Adrenal gland (tissue), 12 donors: ENCODE measurements around the gene PDE9A. TPM values are rescaled to one million over a fixed set of nuclear protein-coding genes. Genes with fewer than 3 reads are reported as not detected.

Experiments
- DNase-seq, 7 donors: peaks; one replicate each; pipeline ENCODE4 v3.0.0-alpha.2; 2019 to 2020
- H3K27ac ChIP-seq, 5 donors: fragments of 200-600 bp; sonication (generic) in 4 of 5; 1 replicate in 3 of 5; 2 replicates in 2 of 5; pipeline versions ENCODE4 v1.5.1 to v1.8.0; 2016 to 2020; ENCODE audit warnings: mild to moderate bottlenecking in 1 of 5
- H3K27me3 ChIP-seq: fragments of 200-600 bp; 2 replicates; pipeline ENCODE4 v1.8.0; 2021
- H3K36me3 ChIP-seq, 2 donors: fragments of 200-600 bp; replicated peaks in 1 of 2; 1 replicate in 1 of 2; 2 replicates in 1 of 2; pipeline versions ENCODE4 v1.5.1 to v1.8.0; 2018 to 2022
- H3K4me1 ChIP-seq, 2 donors: fragments of 200-600 bp; replicated peaks in 1 of 2; 1 replicate in 1 of 2; 2 replicates in 1 of 2; pipeline versions ENCODE4 v1.5.1 to v1.8.0; 2018 to 2021
- H3K4me3 ChIP-seq, 4 donors: fragments of 200-600 bp; sonication (generic) in 3 of 4; one replicate each; pipeline ENCODE4 v1.5.1; 2016 to 2018
- H3K9me3 ChIP-seq, 3 donors: fragments of 200-600 bp; sonication (generic) in 1 of 3; replicated peaks in 1 of 3; 1 replicate in 2 of 3; 2 replicates in 1 of 3; pipeline versions ENCODE4 v1.5.1 to v1.8.0; 2016 to 2021
- POLR2A ChIP-seq, 2 donors: fragments of 450-650 bp; IDR thresholded peaks; one replicate each; pipeline ENCODE4 v1.6.1; 2017; ENCODE audit warnings: antibody characterized with exemption in 2 of 2, mild to moderate bottlenecking in 2 of 2, moderate library complexity in 1 of 2
- WGBS, 4 donors: extraction: QIAGEN DNeasy Blood & Tissue Kit in 2 of 4; methylation state at CpG; one replicate each; pipeline versions ENCODE4 v1.1.5 to v1.1.7; 2013 to 2017; 5-methylcytosine and 5-hydroxymethylcytosine counted together
- intact Hi-C, 2 donors: fragments of 100-400 bp; cut with DNase I; formaldehyde crosslinking; loops; one replicate each; pipeline versions ENCODE4 v1.14.1 to v1.15.0; 2022 to 2023
- polyA plus RNA-seq, 3 donors: library from polyadenylated mRNA; stranded (reverse); fragments of 200-250 nt in 2 of 3; fragments of 350-450 nt in 1 of 3; fragmentation: Illumina TruSeq in 1 of 3; extraction: RNeasy Lipid Tissue Mini Kit (QIAGEN cat#74804) in 1 of 3; gene quantifications; one replicate each; pipeline ENCODE4 v1.2.3, GENCODE V29; 2013 to 2014
- total RNA-seq, 9 donors: library from RNA; depleted of rRNA in 4 of 9; stranded (reverse); fragments of >200 nt in 4 of 9; fragments of 120-200 nt in 1 of 9; fragmentation: NEBNext Ultra II Directional in 1 of 9; extraction: Animal tissue kit (Norgen Biotek cat#: 25700) in 1 of 9; gene quantifications; one replicate each; pipeline versions ENCODE4 v1.1.0 to v1.2.4, GENCODE V29; 2013 to 2023
- TF ChIP-seq, protein P1 (sequence below), 6 experiments: fragments of 450-650 bp in 4 of 6; fragments of 200-600 bp in 2 of 6; sonication (generic) in 1 of 6; IDR thresholded peaks; 1 replicate in 5 of 6; 2 replicates in 1 of 6; pipeline versions ENCODE4 v1.5.1 to v1.8.0; 2016 to 2021; ENCODE audit warnings: antibody characterized with exemption in 6 of 6, mild to moderate bottlenecking in 2 of 6, moderate library complexity in 1 of 6
- donor health status: healthy with polysubstance abuse.
- donor health status: Bipolar disorder and iron deficiency.
- donor health status: DM: yes; HTN: yes; CAD: no.
- donor health status: DM: no; HTN: no; CAD: no.
- donor health status: DM: no; HTN: no; CAD: no.
- donor health status: DM: yes; HTN: yes; CAD: no.

Gene PDE9A
- total and polyA plus RNA-seq, 12 donors = 4.6 to 58.1 (median 19.5) TPM

DNA sequence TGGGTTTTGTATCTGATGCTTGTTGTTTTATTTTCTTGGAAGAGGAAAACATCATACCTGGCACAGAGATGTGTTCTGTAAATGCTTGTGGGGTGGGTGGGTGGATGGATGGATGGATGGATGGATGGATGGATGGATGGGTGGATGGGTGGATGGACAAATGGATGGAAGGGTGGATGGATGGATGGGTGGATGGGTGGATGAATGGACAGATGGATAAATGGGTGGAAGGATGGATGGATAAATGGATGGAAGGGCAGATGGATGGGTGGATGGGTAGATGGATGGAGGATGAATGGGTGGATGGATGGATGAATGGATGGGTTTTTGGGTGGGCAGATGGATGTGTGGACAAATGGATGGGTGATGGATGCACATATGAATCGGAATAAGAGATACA, 111.5 kb downstream of the PDE9A start:
- no peak for TF ChIP-seq POLR2A (IDR thresholded peaks at IDR 0.05)
- TF ChIP-seq, protein P1, sequence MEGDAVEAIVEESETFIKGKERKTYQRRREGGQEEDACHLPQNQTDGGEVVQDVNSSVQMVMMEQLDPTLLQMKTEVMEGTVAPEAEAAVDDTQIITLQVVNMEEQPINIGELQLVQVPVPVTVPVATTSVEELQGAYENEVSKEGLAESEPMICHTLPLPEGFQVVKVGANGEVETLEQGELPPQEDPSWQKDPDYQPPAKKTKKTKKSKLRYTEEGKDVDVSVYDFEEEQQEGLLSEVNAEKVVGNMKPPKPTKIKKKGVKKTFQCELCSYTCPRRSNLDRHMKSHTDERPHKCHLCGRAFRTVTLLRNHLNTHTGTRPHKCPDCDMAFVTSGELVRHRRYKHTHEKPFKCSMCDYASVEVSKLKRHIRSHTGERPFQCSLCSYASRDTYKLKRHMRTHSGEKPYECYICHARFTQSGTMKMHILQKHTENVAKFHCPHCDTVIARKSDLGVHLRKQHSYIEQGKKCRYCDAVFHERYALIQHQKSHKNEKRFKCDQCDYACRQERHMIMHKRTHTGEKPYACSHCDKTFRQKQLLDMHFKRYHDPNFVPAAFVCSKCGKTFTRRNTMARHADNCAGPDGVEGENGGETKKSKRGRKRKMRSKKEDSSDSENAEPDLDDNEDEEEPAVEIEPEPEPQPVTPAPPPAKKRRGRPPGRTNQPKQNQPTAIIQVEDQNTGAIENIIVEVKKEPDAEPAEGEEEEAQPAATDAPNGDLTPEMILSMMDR (IDR thresholded peaks at IDR 0.05) = no peak
- Histone ChIP-seq H3K27ac (no peak overlapping the region), H3K9me3 (no peaks in the 10 kb centered on the region), H3K4me1 (no peaks in the 10 kb centered on the region), H3K36me3 (peaks cover 0 to 14% of the 10 kb centered on the region in 2 donors), H3K27me3 (no peaks in the 10 kb centered on the region), H3K4me3 (no peak overlapping the region)
- 90 to 96% (median 93%) methylated on average over 1 of the region's 1 CpG for WGBS, 4 donors
- intact Hi-C loops = no loop called here
- DNase-seq = no peak

DNA sequence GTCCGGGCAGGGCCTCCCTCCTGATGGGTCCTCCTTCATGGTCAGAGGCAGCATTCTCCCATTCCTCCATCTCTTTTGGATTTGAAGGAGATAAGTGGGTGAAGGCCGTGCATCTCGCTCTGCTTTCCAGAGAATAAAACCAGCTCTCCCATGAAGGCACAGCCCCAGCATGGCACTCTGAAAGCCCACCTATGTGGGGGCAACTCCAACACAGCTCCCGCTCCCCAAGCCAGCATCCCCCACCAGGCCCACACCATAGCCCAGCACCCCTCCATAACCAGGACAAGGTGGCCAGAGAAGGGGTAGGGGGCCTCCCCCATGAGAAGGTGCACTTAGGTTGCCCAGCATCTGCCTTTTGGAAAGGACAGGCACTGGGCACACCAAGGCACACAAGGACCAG, 112.2 kb downstream of the PDE9A start:
- no peak overlapping the region for H3K27ac ChIP-seq
- H3K36me3 ChIP-seq = peaks cover 0 to 19% of the 10 kb centered on the region in 2 donors
- no peak for TF ChIP-seq POLR2A (IDR thresholded peaks at IDR 0.05)
- TF ChIP-seq, protein P1 (IDR thresholded peaks at IDR 0.05) = no peak
- 89 to 97% (median 93%) methylated on average over 3 to 4 of the region's 4 CpGs for WGBS, 4 donors
- no peaks in the 10 kb centered on the region for H3K9me3 ChIP-seq
- intact Hi-C loops = no loop called here
- H3K4me3 ChIP-seq = no peak overlapping the region
- DNase-seq = no peak
- no peaks in the 10 kb centered on the region for H3K27me3 ChIP-seq
- H3K4me1 ChIP-seq = no peaks in the 10 kb centered on the region

DNA sequence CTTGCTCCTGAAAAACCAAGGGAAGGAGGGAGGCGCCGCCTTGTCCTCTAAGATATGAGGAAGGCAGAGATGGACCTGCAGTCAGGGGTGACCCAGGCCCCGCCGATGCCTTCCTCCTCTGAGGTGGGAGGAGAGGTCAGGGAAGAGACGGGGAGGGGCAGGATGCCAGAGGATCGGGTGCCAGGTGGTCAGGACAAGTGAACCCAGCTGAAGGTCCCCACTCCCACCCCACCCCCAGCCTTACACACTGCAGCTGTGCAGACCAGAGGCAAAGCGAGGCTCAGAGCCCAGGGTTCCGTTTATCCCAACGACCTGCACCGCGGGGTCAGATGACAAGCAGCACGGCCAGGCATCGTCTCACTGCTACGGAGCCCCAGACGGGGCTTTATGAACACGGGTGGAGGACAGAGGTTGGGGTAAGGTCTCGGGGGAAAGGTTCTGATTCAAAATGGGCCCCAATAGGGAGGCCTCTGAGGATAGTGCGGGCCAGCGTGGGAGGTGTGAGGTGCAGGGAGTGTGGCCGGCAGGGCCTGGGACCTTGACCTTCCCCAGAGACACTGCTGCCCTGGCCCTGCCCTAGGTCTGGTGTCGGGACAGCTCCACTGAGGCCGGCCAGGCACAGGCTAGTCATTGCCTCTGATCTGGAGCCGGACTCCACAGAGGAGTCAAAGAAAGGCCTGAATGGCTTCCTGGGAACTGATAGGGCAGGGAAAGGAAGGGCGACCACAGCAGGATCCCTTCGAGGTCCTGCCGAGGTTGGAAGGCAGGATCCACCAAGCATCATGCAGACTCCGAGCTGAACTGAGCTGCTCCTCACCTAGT, 113.5 kb downstream of the PDE9A start:
- no peak overlapping the region for H3K27ac ChIP-seq
- H3K4me3 ChIP-seq = no peak overlapping the region
- WGBS, 4 donors = 89 to 91% (median 89%) methylated on average over 18 to 27 of the region's 27 CpGs
- H3K27me3 ChIP-seq = no peaks in the 10 kb centered on the region
- intact Hi-C loops = no loop called here
- DNase-seq = no peak
- no peak for TF ChIP-seq POLR2A (IDR thresholded peaks at IDR 0.05)
- TF ChIP-seq, protein P1 (IDR thresholded peaks at IDR 0.05) = no peak
- H3K4me1 ChIP-seq = no peaks in the 10 kb centered on the region
- H3K9me3 ChIP-seq = no peaks in the 10 kb centered on the region
- H3K36me3 ChIP-seq = peaks cover 0 to 27% of the 10 kb centered on the region in 2 donors

DNA sequence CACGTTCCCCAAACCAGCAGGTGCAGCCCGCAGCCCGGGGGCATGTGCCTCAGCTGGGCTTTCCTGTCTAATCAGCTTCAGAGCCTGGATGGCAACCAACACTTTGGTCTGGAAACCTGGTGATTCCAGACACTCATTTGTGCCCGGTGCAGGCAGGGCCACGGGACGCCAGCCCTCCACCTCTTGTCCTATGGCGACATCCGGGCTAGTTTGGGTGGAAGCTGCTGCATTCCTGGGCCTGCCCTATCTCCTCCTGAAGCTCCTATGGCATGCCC, 114.1 kb downstream of the PDE9A start:
- intact Hi-C loops = no loop called here
- H3K27ac ChIP-seq = no peak overlapping the region
- TF ChIP-seq, protein P1 (IDR thresholded peaks at IDR 0.05) = no peak
- no peak for TF ChIP-seq POLR2A (IDR thresholded peaks at IDR 0.05)
- no peaks in the 10 kb centered on the region for H3K4me1 ChIP-seq
- DNase-seq = no peak
- no peaks in the 10 kb centered on the region for H3K9me3 ChIP-seq
- H3K4me3 ChIP-seq = no peak overlapping the region
- no peaks in the 10 kb centered on the region for H3K27me3 ChIP-seq
- 80 to 97% (median 93%) methylated on average over 1 to 8 of the region's 8 CpGs for WGBS, 4 donors
- H3K36me3 ChIP-seq = peaks cover 0 to 27% of the 10 kb centered on the region in 2 donors
